Ishikawa (cell line): ENCODE results near the gene PTPRN2.

ENCODE experiments used
- CEBPB ChIP-seq: IDR thresholded peaks from 2 replicates; pipeline ENCODE4 v1.6.1; 2012
- CREB1 ChIP-seq: IDR thresholded peaks from 2 replicates; pipeline ENCODE4 v1.6.1; 2012; ENCODE audit warnings: low read depth
- EGR1 ChIP-seq: IDR thresholded peaks from 2 replicates; pipeline ENCODE4 v1.6.1; 2012
- EP300 ChIP-seq: IDR thresholded peaks from 2 replicates; pipeline ENCODE4 v1.6.1; 2012; ENCODE audit warnings: borderline replicate concordance
- FOXM1 ChIP-seq: IDR thresholded peaks from 2 replicates; pipeline ENCODE4 v1.6.1; 2012; ENCODE audit warnings: low read depth, borderline replicate concordance
- NFIC ChIP-seq: IDR thresholded peaks from 2 replicates; pipeline ENCODE4 v1.6.1; 2012
- RAD21 ChIP-seq: IDR thresholded peaks from 2 replicates; pipeline ENCODE4 v1.6.1; 2012; ENCODE audit warnings: low read depth
- TAF1 ChIP-seq: IDR thresholded peaks from 2 replicates; pipeline ENCODE4 v1.6.1; 2012; ENCODE audit warnings: low read depth, mild to moderate bottlenecking
- TCF12 ChIP-seq: IDR thresholded peaks from 2 replicates; pipeline ENCODE4 v1.6.1; 2012; ENCODE audit warnings: low read depth
- TEAD4 ChIP-seq: IDR thresholded peaks from 2 replicates; pipeline ENCODE4 v1.6.1; 2012
- YY1 ChIP-seq: IDR thresholded peaks from 2 replicates; pipeline ENCODE4 v1.6.1; 2012; ENCODE audit warnings: low read depth
- ZBTB7A ChIP-seq: IDR thresholded peaks from 2 replicates; pipeline ENCODE4 v1.6.1; 2012; ENCODE audit warnings: low read depth
- TF ChIP-seq, protein P1 (sequence below): IDR thresholded peaks from 2 replicates; pipeline ENCODE4 v1.6.1; 2012
- TF ChIP-seq, protein P2 (sequence below): IDR thresholded peaks from 2 replicates; pipeline ENCODE4 v1.6.1; 2012
- TF ChIP-seq, protein P3 (sequence below): IDR thresholded peaks from 2 replicates; pipeline ENCODE4 v1.6.1; 2012; ENCODE audit warnings: low read depth, mild to moderate bottlenecking

Gene PTPRN2

DNA sequence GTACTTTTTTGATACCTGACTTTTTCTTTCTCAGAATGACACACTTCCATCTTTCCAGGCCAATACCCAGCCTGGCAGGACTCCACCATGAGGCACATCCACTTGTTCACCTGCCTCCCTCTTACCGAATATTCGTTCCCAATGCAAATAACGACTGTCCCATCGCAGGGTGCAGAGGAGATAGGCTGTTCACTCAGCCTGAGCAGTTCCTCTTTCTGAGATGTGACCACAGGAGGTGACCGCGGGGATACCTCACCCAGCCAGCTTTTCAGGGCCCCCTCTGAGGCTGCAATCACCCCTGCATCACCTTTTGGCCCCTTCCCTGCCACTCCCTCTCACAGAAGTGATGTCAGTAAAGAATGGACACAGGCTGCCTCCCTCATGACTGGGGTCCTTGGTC is 28.3 kb downstream of the PTPRN2 start:
- TF ChIP-seq YY1 (no peak), TCF12 (no peak), TEAD4 (no peak), RAD21 (no peak), ZBTB7A (no peak), EGR1 (no peak), FOXM1 (no peak), CREB1 (no peak), NFIC (no peak), CEBPB (no peak), EP300 (no peak), TAF1 (no peak)
- TF ChIP-seq, protein P1, sequence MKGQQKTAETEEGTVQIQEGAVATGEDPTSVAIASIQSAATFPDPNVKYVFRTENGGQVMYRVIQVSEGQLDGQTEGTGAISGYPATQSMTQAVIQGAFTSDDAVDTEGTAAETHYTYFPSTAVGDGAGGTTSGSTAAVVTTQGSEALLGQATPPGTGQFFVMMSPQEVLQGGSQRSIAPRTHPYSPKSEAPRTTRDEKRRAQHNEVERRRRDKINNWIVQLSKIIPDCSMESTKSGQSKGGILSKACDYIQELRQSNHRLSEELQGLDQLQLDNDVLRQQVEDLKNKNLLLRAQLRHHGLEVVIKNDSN: no peak
- TF ChIP-seq, protein P2, sequence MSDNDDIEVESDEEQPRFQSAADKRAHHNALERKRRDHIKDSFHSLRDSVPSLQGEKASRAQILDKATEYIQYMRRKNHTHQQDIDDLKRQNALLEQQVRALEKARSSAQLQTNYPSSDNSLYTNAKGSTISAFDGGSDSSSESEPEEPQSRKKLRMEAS: no peak
- TF ChIP-seq, protein P3, sequence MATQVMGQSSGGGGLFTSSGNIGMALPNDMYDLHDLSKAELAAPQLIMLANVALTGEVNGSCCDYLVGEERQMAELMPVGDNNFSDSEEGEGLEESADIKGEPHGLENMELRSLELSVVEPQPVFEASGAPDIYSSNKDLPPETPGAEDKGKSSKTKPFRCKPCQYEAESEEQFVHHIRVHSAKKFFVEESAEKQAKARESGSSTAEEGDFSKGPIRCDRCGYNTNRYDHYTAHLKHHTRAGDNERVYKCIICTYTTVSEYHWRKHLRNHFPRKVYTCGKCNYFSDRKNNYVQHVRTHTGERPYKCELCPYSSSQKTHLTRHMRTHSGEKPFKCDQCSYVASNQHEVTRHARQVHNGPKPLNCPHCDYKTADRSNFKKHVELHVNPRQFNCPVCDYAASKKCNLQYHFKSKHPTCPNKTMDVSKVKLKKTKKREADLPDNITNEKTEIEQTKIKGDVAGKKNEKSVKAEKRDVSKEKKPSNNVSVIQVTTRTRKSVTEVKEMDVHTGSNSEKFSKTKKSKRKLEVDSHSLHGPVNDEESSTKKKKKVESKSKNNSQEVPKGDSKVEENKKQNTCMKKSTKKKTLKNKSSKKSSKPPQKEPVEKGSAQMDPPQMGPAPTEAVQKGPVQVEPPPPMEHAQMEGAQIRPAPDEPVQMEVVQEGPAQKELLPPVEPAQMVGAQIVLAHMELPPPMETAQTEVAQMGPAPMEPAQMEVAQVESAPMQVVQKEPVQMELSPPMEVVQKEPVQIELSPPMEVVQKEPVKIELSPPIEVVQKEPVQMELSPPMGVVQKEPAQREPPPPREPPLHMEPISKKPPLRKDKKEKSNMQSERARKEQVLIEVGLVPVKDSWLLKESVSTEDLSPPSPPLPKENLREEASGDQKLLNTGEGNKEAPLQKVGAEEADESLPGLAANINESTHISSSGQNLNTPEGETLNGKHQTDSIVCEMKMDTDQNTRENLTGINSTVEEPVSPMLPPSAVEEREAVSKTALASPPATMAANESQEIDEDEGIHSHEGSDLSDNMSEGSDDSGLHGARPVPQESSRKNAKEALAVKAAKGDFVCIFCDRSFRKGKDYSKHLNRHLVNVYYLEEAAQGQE: no peak

DNA sequence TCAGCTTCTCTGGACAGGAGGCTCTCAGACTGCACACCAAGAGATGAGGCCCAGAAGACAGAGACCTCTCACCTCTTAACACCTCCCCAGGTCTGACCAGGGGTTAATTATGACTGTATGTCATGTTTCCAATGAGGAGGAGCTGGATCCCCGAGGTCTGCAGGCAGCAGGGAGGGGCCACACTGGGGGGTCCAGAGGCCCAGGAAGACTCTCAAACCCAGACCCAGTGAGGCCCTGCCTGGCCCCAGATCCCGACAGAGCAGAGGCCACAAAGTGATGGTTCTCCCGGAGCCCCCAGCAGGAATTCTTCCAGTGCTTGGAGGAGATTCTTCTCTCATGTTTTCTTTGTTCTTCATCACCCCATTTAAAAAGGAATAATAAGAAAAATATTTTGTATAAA is 28.8 kb downstream of the PTPRN2 start:
- TF ChIP-seq, protein P1: no peak
- TF ChIP-seq TCF12: no peak
- TF ChIP-seq YY1: no peak

DNA sequence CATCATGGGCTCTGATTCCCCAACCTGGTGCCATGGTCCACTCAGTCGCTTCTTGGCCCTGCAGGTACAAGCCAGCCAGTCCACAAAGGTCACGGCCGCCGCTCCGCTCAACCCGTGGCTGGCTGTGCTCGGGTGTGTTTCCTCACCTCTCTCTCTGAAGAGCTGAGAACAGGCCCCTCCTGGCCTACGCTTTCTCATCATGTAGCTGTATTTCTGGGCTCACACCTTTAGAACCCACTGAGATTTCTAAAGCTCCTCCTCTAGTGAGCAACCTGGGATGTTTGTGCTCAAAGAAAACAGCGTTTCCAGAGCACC is 30.2 kb downstream of the PTPRN2 start:
- TF ChIP-seq CEBPB: no peak
- no peak for TF ChIP-seq FOXM1
- TF ChIP-seq EP300: no peak
- TF ChIP-seq, protein P3: no peak
- TF ChIP-seq, protein P1: no peak
- TF ChIP-seq RAD21: no peak
- no peak for TF ChIP-seq TCF12
- TF ChIP-seq NFIC: no peak
- TF ChIP-seq TAF1: no peak
- TF ChIP-seq CREB1: no peak
- no peak for TF ChIP-seq ZBTB7A
- no peak for TF ChIP-seq EGR1
- TF ChIP-seq, protein P2: no peak

DNA sequence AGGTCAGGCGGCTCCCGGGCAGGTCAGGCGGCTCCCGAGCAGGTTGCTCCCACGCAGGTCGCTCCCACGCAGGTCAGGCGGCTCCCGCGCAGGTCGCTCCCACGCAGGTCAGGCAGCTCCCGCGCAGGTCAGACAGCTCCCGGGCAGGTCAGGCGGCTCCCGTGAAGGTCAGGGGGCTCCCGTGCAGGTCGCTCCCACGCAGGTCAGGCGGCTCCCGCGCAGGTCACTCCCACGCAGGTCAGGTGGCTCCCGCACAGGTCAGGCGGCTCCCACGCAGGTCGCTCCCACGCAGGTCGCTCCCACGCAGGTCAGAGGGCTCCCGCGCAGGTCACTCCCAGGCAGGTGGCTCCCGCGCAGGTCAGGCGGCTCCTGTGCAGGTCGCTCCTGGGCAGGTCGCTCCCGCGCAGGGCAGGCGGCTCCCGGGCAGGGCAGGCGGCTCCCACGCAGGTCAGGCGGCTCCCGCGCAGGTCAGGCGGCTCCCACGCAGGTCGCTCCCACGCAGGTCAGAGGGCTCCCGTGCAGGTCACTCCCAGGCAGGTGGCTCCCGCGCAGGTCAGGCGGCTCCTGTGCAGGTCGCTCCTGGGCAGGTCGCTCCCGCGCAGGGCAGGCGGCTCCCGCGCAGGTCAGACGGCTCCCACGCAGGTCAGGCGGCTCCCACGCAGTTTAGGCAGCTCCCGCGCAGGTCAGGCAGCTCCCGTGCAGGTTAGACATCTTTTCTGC is 30.7 kb downstream of the PTPRN2 start:
- TF ChIP-seq FOXM1 (no peak), NFIC (no peak), TCF12 (no peak), CEBPB (no peak), TEAD4 (no peak), YY1 (no peak), RAD21 (no peak), CREB1 (no peak), TAF1 (no peak), ZBTB7A (no peak), EP300 (no peak), EGR1 (no peak)
- TF ChIP-seq, protein P3: no peak
- TF ChIP-seq, protein P2: no peak
- TF ChIP-seq, protein P1: no peak
